NCI-H1048 (cell line): ENCODE results near the gene RANBP2.

Source experiments
- DNase-seq: peaks from one replicate; lab custom pipeline; 2025; lab: John Stamatoyannopoulos, UW

Gene RANBP2

DNA sequence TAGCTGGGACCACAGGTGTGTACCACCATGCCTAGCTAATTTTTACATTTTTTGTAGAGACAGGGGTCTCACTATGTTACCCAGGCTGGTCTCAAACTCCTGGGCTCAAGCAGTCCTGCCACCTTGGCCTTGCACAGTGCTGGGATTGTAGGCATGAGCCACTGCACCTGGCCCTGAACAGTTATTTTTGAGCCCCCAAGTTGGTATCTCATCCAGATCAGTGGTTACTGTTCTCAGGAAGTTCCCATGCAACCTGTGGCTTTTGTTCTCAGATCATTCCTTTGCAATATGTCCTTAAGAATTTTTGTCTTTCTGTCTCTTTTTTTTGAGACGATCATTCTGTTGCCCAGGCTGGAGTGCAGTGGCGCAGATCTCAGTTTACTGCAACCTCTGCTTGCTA is 59.6 kb downstream of the RANBP2 start:
- no peak for DNase-seq

- DNase-seq = no peak
These were observed 66.7 kb downstream of the RANBP2 start for GRCh38 chr2:108786008-108786353.

GRCh38 chr2:108786354-108787215 is 67.3 kb downstream of the RANBP2 start, which contains the start of gene CCDC138:
CCDC138 (plus strand) TSS chr2:108786771; CDS start chr2:108786823, 52 bp downstream.
- DNase-seq = peak; percentile 81

- no peak for DNase-seq
These were observed 67.9 kb downstream of the RANBP2 start for GRCh38 chr2:108787216-108787541.

DNA sequence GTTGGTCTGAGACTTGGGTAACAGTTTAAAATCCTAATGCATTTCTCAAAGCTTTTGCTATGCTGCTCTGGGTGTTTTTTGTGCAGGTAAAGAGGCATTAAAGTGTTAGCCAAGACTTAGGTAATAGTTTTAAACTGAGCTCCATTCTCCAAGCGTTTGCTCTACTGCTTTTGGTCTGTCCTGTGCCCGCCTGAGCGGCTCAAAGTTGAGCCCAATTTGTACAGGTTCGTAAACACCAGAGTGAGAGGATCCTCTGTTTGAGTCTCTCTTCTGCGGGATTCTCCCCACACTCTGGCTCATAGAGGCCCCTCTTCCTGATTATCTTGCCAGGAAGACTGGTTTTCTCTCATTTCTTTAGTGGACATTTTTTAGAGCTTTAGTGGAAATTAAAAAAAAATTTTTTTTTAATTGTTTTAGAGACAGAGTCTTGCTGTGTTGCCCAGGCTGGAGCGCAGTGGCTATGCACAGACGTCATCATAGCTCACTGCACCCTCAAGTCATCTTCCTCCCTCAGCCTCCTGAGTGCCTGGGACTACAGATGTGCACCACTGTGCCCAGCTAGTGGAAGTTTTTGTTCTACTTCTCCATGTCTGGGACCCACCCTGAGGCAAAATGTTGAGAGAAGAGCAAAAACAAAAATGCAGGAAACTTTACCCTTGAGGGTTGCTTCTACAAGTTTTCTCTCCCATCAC is 83.9 kb downstream of the RANBP2 start:
- no peak for DNase-seq

- DNase-seq = no peak
These were observed 85.8 kb downstream of the RANBP2 start for GRCh38 chr2:108805032-108805431.

DNA sequence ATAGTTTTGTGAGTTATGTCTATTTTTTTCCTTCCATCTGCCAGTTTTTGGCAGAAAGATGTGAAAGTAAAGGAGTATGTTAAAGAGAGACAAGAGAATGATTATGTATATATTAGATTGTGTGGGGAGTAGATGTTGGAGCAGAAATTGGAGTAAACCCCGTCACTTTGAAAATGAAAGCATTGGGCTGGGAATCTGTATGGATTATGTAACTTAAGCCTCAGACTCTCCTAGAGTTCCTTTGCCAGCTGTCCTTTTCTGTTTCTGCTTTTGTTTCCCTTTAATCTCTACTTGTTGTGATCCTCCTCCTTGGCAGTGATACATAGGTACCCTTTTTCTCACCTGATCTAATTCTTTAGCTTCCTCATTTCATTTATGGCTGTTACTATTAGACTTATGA is 86.5 kb downstream of the RANBP2 start:
- no peak for DNase-seq

DNA sequence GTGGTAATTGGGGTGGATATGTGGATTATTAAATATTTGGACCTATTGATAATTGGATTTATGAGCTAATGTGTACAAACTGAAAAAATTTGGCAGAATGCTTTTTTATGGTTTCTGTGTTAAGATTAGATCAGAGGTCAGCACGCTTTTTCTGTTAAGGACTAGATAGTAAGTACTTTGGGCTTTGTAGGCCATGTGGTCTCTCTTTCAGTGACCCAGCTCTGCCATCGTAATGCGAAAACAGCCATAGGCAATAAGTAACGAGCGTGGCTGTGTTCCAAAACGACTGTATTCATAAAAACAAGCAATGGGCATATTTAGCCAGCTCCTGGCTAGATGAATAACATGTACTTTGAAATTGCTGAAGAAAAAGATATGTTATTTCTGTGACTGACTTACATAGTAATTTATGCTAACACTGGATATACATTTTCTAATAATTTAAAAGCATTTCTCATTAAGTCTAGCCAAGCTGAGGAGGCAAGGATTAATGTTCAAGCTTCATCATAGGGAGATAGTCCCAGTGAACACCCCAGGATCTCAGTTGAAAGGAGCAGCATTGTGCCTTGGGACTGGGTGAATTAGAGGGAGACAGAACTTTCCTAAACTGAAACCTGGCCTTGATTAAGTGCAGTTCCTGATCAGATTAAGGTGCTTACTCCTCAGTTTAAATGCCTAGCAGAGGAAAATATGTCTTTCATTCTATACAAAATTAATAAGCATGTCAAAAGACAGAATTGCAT is 87.3 kb downstream of the RANBP2 start:
- DNase-seq = no peak

GRCh38 chr2:108809936-108810335 is 90.7 kb downstream of the RANBP2 start:
- DNase-seq = no peak

- no peak for DNase-seq
These were observed 92.0 kb downstream of the RANBP2 start for GRCh38 chr2:108810993-108811957.

DNA sequence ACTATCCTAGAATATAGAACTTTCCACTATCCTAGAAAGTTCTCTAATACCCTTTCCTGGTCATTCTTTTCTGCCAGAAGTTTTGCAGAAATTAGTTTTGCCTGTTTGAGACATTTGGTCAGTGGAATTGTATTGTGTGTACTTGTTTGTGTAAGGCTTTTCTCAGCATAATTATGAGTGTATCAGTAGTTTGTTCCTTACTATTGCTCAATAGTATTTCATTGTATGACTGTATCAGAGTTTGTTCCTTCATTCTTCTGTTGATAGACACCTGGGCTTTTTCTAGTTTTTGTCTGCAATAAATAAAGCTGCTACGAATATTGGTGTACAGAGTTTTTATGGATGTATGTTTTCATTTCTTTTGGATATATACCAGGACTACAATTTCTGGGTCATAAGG is 94.5 kb downstream of the RANBP2 start:
- no peak for DNase-seq

- no peak for DNase-seq
These were observed 101.2 kb downstream of the RANBP2 start for GRCh38 chr2:108820482-108820881.

DNA sequence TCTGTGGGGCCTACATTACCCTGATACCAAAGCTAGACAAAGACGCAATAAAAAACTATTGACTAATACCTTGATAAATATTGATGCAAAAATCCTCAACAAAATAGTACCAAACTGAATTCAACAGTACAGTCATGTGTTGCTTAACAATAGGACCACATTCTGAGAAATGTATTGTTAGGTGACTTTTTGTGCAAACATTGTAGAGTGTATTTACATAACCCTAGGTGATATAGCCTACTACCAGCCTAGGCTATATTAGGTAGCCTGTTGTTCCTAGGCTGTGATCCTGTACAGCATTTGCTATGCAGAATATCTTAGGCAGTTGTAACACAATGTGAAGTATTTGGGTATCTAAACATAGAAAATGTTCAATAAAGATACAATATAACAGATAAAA is 104.0 kb downstream of the RANBP2 start:
- no peak for DNase-seq

GRCh38 chr2:108824316-108825070 is 105.2 kb downstream of the RANBP2 start:
- no peak for DNase-seq

DNA sequence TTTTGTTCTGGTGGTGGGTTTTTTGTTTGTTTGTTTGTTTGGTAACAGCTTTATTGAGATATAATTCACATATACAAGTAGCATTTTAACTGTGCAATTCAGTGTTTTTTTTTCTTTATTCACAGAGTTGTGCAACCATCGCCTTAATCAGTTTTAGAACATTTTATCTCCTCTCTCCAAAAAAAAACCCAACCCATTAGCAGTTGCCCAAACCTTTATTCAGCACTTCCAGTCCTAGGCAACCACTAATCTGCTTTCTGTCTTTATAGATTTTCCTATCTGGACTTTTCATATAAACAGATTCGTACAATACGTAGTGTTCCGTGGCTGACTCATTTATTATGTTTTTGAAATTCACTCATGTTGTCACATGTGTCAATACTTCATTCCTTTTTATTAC is 106.0 kb downstream of the RANBP2 start:
- DNase-seq = no peak

- no peak for DNase-seq
These were observed 106.5 kb downstream of the RANBP2 start for GRCh38 chr2:108825736-108826135.

DNA sequence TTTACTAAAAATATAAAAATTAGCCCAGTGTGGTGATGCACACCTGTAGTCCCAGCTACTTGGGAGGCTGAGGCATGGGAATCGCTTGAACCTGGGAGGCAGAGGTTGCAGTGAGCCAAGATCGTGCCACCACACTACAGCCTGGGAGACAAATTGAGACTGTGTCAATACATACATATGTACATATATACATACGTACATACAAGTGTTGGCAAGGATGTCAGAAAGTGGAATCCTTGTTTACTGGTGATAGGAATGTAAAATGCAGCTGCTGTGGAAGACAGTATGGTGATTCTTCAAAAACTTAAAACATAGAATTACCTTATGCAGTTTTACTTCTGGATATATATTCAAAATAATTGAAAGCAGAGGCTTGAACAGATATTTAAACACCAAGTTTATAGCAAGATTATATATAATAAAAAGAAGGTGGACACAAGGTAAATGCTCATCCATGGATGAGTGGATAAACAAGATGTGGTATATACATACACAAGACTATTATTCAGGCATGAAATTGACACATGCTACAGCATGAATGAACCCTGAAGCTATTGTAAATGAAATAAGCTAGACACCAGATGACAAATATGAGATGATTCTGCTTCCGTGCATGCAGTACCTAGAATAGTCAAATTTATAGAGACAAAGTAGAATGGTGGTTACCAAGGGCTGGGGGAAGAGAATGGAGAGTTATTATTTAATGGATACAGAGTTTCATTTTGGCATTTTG is 110.5 kb downstream of the RANBP2 start:
- DNase-seq = no peak

DNA sequence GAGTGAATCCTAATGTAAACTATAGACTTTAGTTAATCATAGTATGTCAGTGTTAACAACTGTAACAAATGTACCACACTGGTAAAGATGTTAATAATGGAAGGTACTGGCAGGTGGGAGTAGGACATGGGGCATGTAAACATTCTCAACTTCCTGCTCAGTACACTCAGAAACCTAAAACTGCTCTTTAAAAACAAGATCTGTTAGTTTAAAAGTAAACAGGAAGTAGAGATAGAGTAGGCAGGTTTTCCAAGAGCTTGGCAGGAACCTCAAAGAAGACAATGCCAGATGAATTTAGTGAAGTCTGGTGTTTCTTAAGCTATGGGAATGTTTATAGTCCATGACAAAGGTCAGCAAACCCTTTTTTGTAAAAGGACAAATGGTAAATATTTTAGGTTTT is 113.9 kb downstream of the RANBP2 start:
- no peak for DNase-seq

GRCh38 chr2:108834620-108835019 is 115.3 kb downstream of the RANBP2 start:
- DNase-seq = no peak

DNA sequence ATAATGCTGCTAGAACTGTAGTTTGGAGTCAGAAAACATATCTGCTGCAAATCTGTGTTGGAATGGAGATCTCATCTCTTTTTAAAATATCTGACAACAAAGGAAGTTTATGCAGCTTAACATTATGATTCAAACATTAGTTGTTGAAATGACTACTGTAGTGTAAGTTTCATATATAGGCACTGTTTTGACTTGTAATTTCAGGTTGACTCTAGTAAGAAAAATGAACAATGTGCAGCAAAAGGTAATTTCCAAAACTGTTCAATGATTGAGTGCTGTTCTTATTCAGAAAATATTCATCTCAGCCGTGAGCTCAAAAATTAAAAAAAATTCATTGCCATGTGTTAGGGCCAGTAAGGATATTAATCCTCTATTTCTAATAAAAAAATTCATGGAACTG is 115.8 kb downstream of the RANBP2 start:
- DNase-seq = no peak
